PFSK-1 (cell line): ENCODE data around the gene CFAP57.

Experiments used
- FOXP2 ChIP-seq: optimal IDR thresholded peaks from 2 replicates; pipeline ENCODE3; 2011; ENCODE audit warnings: borderline replicate concordance, control low read depth, inconsistent platforms; ENCODE audit not compliant: insufficient read depth; ENCODE audit errors: extremely low read length, extremely low read depth
- POLR2AphosphoS5 ChIP-seq: IDR thresholded peaks from 2 replicates; pipeline ENCODE4 v1.6.1; 2012; ENCODE audit warnings: low read depth, mild to moderate bottlenecking, control low read depth, low read length, moderate library complexity
- REST ChIP-seq, 2 experiments: IDR thresholded peaks; 2 replicates each; pipeline versions ENCODE4 v1.6.1 to v1.8.0; 2011 to 2012; ENCODE audit warnings: low read depth in 2 of 2, low read length in 2 of 2, control low read depth in 1 of 2, inconsistent platforms in 1 of 2, mild to moderate bottlenecking in 1 of 2, moderate library complexity in 1 of 2; ENCODE audit not compliant: insufficient read depth in 1 of 2
- SIN3A ChIP-seq: IDR thresholded peaks from 2 replicates; pipeline ENCODE4 v1.6.1; 2012; ENCODE audit warnings: mild to moderate bottlenecking, low read length, moderate library complexity, borderline replicate concordance; ENCODE audit not compliant: insufficient read depth
- TAF1 ChIP-seq: IDR thresholded peaks from 2 replicates; pipeline ENCODE4 v1.6.1; 2012; ENCODE audit warnings: low read length, control low read depth, borderline replicate concordance; ENCODE audit not compliant: insufficient read depth

The CFAP57 gene

GRCh38 chr1:43134068-43134467, 38.1 kb upstream of the CFAP57 start:
- TF ChIP-seq TAF1, result no peak
- TF ChIP-seq FOXP2, result no peak
- TF ChIP-seq REST (IDR thresholded peaks at IDR 0.05; ENCODE audit: insufficient read depth in 1 of 2, low read depth in 2 of 2, low read length in 2 of 2), result no peak
- TF ChIP-seq POLR2AphosphoS5, result no peak

GRCh38 chr1:43134640-43135039, 37.5 kb upstream of the CFAP57 start:
- no peak for TF ChIP-seq POLR2AphosphoS5

- TF ChIP-seq TAF1, result no peak
- no peak for TF ChIP-seq FOXP2
- no peak for TF ChIP-seq REST (IDR thresholded peaks at IDR 0.05; ENCODE audit: insufficient read depth in 1 of 2, low read depth in 2 of 2, low read length in 2 of 2)
- no peak for TF ChIP-seq POLR2AphosphoS5
- TF ChIP-seq SIN3A, result no peak
Measured at GRCh38 chr1:43135857-43136781, 36.0 kb upstream of the CFAP57 start.

GRCh38 chr1:43137445-43138052, 34.6 kb upstream of the CFAP57 start:
- TF ChIP-seq REST (IDR thresholded peaks at IDR 0.05; ENCODE audit: insufficient read depth in 1 of 2, low read depth in 2 of 2, low read length in 2 of 2) (no peak), POLR2AphosphoS5 (no peak), TAF1 (no peak), SIN3A (no peak), FOXP2 (no peak)

- TF ChIP-seq SIN3A (no peak), POLR2AphosphoS5 (no peak), REST (IDR thresholded peaks at IDR 0.05; ENCODE audit: insufficient read depth in 1 of 2, low read depth in 2 of 2, low read length in 2 of 2) (no peak)
Measured at GRCh38 chr1:43140010-43140409, 32.1 kb upstream of the CFAP57 start.
